GM18520 (cell line): ENCODE results near the gene CLRN1.

Source experiments
- ATAC-seq: cut with Tn5 transposase; IDR thresholded peaks from one replicate; pipeline ENCODE4 v1.9.1; 2021; ENCODE audit not compliant: unreplicated experiment

CLRN1 gene

GRCh38 chr3:150978566-150979148 lies 6.1 kb upstream of the CLRN1 start:
- no peak for ATAC-seq

GRCh38 chr3:150975992-150976368 lies 3.5 kb upstream of the CLRN1 start:
- ATAC-seq = no peak

- ATAC-seq = no peak
These were observed 2.8 kb upstream of the CLRN1 start for GRCh38 chr3:150975086-150975991.

GRCh38 chr3:150970665-150971324 lies 1.7 kb downstream of the CLRN1 start:
- no peak for ATAC-seq

GRCh38 chr3:150968341-150969035 lies 4.0 kb downstream of the CLRN1 start:
- ATAC-seq = no peak

- no peak for ATAC-seq
These were observed 7.1 kb downstream of the CLRN1 start for GRCh38 chr3:150965436-150965835.

GRCh38 chr3:150961949-150962348 lies 10.6 kb downstream of the CLRN1 start:
- no peak for ATAC-seq

GRCh38 chr3:150960708-150961684 lies 11.5 kb downstream of the CLRN1 start:
- no peak for ATAC-seq

- no peak for ATAC-seq
These were observed 13.8 kb downstream of the CLRN1 start for GRCh38 chr3:150958683-150959082.

GRCh38 chr3:150956376-150956775 lies 16.2 kb downstream of the CLRN1 start:
- ATAC-seq = no peak

GRCh38 chr3:150951923-150952322 lies 20.6 kb downstream of the CLRN1 start:
- no peak for ATAC-seq

GRCh38 chr3:150945226-150946032 lies 27.1 kb downstream of the CLRN1 start:
- no peak for ATAC-seq

- no peak for ATAC-seq
These were observed 30.3 kb downstream of the CLRN1 start for GRCh38 chr3:150942221-150942620.

- ATAC-seq = no peak
These were observed 35.8 kb downstream of the CLRN1 start for GRCh38 chr3:150936693-150937092.

- no peak for ATAC-seq
These were observed 39.0 kb downstream of the CLRN1 start for GRCh38 chr3:150933473-150933995.

- ATAC-seq = no peak
These were observed 40.8 kb downstream of the CLRN1 start for GRCh38 chr3:150931745-150932144.

GRCh38 chr3:150930839-150931238 lies 41.7 kb downstream of the CLRN1 start:
- ATAC-seq = no peak

- ATAC-seq = no peak
These were observed 44.3 kb downstream of the CLRN1 start for GRCh38 chr3:150928234-150928633.

- ATAC-seq = no peak
These were observed 46.2 kb downstream of the CLRN1 start for GRCh38 chr3:150926328-150926727.
